HG02973 (cell line): ENCODE measurements around the gene TMA7B.

ENCODE experiments used
- ATAC-seq: cut with Tn5 transposase; IDR thresholded peaks from one replicate; pipeline ENCODE4 v1.9.1; 2021; ENCODE audit warnings: moderate library complexity; ENCODE audit not compliant: unreplicated experiment

TMA7B gene

DNA sequence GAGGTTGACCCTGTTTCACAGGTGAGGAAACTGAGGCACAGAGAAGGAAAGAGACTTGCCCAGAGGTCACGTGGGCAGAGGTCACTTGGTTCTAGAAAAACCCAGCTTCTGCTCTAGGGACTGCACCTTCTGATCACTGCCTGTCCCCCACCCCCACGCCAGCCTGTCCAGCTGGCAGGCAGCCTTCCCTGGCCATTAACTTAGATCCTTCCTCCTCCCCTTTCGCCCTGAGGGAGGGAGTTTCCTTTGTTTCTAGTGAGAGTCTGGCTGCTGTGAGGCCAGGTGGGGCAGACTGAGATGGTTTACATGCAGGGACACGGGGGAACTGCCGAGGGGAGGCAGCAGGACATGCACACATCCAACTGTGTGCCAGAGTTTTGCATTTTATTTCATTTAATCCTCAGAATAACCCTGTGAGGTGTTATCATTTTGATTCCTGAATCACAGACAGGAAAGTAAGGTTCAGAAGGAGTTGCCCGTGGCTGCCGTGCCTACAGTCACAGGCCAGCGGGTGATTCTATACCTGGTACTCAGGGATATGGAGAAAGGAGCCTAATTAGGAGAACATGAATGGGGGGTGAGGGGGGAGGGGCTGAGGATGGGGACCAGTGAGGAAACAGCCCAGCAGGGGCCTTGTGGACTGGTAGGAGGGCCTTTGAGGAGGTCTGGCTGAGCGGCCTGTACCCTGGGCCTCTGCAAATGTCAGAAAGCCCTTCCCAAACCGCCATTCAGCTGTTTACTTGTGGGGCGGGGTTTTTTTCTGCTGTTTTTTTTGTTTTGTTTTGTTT lies 37.9 kb downstream of the TMA7B start:
- ATAC-seq, result no peak

- no peak for ATAC-seq
Observed at GRCh38 chr22:39999144-39999757, 39.1 kb downstream of the TMA7B start.

GRCh38 chr22:40000171-40000570 lies 40.0 kb downstream of the TMA7B start:
- ATAC-seq, result no peak

DNA sequence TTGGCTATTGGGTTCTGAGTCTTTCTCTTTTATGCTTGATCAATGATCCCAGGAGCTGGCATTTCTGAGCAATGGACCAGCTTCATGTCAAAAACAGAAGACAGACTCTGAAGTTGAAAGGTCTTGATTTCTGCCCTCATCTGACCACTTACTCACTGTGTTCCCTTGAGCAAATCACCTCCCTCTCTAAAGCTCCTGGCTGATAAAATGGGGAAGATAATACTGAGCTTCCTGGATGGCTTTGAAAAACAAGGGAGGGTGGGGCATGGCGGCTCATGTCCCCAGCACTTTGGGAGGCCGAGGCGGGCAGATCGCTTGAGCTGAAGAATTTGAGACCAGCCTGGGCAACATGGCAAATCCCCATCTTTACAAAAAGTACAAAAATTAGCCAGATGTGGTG lies 40.9 kb downstream of the TMA7B start:
- no peak for ATAC-seq

- no peak for ATAC-seq
Observed at GRCh38 chr22:40001800-40002577, 41.8 kb downstream of the TMA7B start.

GRCh38 chr22:40002935-40003715 lies 42.9 kb downstream of the TMA7B start:
- ATAC-seq, result no peak

GRCh38 chr22:40004836-40005235 lies 44.6 kb downstream of the TMA7B start:
- no peak for ATAC-seq

DNA sequence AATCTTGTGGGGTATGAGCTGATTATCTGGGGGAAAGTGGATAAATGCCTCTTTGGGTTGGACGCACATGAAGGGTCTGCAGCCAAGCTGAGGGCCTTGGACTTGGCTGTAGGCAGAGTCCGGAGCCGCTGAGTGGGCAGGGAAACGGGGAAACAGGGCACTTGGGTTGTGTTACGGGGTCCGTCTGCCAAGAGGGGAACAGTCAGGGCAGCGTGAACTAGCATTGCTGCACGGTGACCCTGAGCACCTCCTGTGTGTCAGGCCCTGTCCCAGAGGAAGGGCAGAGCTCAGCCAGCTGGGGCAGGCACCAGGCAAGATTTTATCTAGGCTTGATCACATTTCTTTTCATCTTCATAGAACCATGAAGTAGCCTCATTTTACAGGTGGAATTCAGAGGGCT lies 46.4 kb downstream of the TMA7B start:
- ATAC-seq, result no peak

- no peak for ATAC-seq
Observed at GRCh38 chr22:40007853-40008710, 47.9 kb downstream of the TMA7B start.

- no peak for ATAC-seq
Observed at GRCh38 chr22:40008726-40009291, 48.6 kb downstream of the TMA7B start.

- no peak for ATAC-seq
Observed at GRCh38 chr22:40009292-40009774, 49.1 kb downstream of the TMA7B start.

- no peak for ATAC-seq
Observed at GRCh38 chr22:40009951-40010671, 49.9 kb downstream of the TMA7B start.

GRCh38 chr22:40010746-40011145 lies 50.5 kb downstream of the TMA7B start:
- no peak for ATAC-seq
